Endodermal cell (in vitro differentiated cells): Measurements from ENCODE around the gene FAM81B. TPM values are rescaled to one million over a fixed set of nuclear protein-coding genes. Genes with fewer than 3 reads are reported as not detected.
A peak's percentile ranks its signal among the peaks of the same experiment; 100 is the strongest.
"Not testable (repeated sequence)": the region's sequence is repeated elsewhere in the genome, so short reads cannot be mapped to it uniquely, and the experiment has no call there.

Experiments
- DNase-seq: peaks from one replicate; pipeline ENCODE4 v3.0.0-alpha.2; 2017
- H3K27ac ChIP-seq: 2 replicates; pipeline ENCODE4 v1.5.1; 2013; ENCODE audit warnings: mild to moderate bottlenecking, low read depth, low read length, moderate library complexity
- H3K27me3 ChIP-seq: 2 replicates; pipeline ENCODE4 v1.6.1; 2013; ENCODE audit warnings: mild to moderate bottlenecking, low read length, moderate library complexity; ENCODE audit not compliant: insufficient read depth, control insufficient read depth, poor library complexity, severe bottlenecking
- H3K36me3 ChIP-seq: 2 replicates; pipeline ENCODE4 v1.7.0; 2013; ENCODE audit warnings: mild to moderate bottlenecking, low read length, moderate library complexity; ENCODE audit not compliant: control insufficient read depth, insufficient read depth
- H3K4me1 ChIP-seq: one replicate; pipeline ENCODE4 v1.7.0; 2013; ENCODE audit warnings: low read length; ENCODE audit not compliant: control insufficient read depth, insufficient read depth
- H3K4me3 ChIP-seq: 2 replicates; pipeline ENCODE4 v1.5.1; 2013; ENCODE audit warnings: mild to moderate bottlenecking, low read length, moderate library complexity
- H3K9ac ChIP-seq: 2 replicates; pipeline ENCODE4 v1.6.1; 2013; ENCODE audit warnings: mild to moderate bottlenecking, low read length, moderate library complexity; ENCODE audit not compliant: poor library complexity, severe bottlenecking; ENCODE audit errors: extremely low read depth
- H3K9me3 ChIP-seq: 2 replicates; pipeline ENCODE4 v1.6.1; 2013; ENCODE audit warnings: mild to moderate bottlenecking, low read length, moderate library complexity; ENCODE audit not compliant: control insufficient read depth
- H3K27ac Mint-ChIP-seq: 2 replicates; pipeline ENCODE4 v1.8.0; 2020; ENCODE audit warnings: mixed read lengths
- H3K27me3 Mint-ChIP-seq: 2 replicates; pipeline ENCODE4 v1.8.0; 2021; ENCODE audit warnings: mild to moderate bottlenecking, mixed read lengths; ENCODE audit not compliant: insufficient read depth
- H3K36me3 Mint-ChIP-seq: 2 replicates; pipeline ENCODE4 v1.8.0; 2020; ENCODE audit warnings: low read depth, mixed read lengths
- H3K4me1 Mint-ChIP-seq: 2 replicates; pipeline ENCODE4 v1.8.0; 2020; ENCODE audit warnings: mixed read lengths
- H3K4me3 Mint-ChIP-seq: 2 replicates; pipeline ENCODE4 v1.8.0; 2020; ENCODE audit warnings: mild to moderate bottlenecking, moderate library complexity, mixed read lengths
- H3K9me3 Mint-ChIP-seq: 2 replicates; pipeline ENCODE4 v1.8.0; 2020; ENCODE audit warnings: mild to moderate bottlenecking, mixed read lengths
- CTCF ChIP-seq: fragments of 200-600 bp; sonication (generic); conservative IDR thresholded peaks from 2 replicates; pipeline ENCODE4 v1.5.0; 2021; ENCODE audit warnings: antibody characterized with exemption, mild to moderate bottlenecking
- WGBS, 2 experiments: methylation state at CpG; one replicate each; pipeline versions ENCODE4 v1.1.5 to v1.1.7; 2013; ENCODE audit warnings: missing lambda C conversion rate in 2 of 2, mixed read lengths in 1 of 2; ENCODE audit not compliant: insufficient coverage in 1 of 2, insufficient read length in 1 of 2; 5-methylcytosine and 5-hydroxymethylcytosine counted together
- total RNA-seq, 2 donors: library from RNA; stranded (reverse); fragmentation: NEBNext Ultra II Directional in 1 of 2; extraction: Animal tissue kit (Norgen Biotek cat#: 25700) in 1 of 2; gene quantifications; 2 replicates in 1 of 2; 3 replicates in 1 of 2; pipeline ENCODE4 v1.2.1, GENCODE V29; 2021

Gene FAM81B
- total RNA-seq, 2 donors from 2014 or later: not detected

DNA sequence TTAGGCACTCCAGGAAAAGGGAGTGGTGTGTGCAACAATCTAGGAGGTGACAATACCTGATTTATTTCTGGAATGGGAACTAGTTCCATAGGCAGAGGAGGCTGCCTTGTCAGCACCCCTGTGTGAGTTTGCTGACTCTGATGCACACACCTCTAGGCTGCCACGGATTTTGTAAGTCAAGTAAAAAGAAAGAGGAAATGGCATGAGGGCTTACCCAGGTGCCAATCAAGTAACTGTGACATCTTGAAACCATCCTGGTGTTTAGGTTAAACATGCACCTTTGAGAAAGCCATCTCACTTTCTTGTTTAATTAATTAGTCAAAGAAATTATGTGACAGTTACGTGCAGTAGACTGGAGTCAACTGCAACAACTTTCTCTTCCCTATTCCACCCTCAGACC is 32.3 kb upstream of the FAM81B start:
- no peaks in the 10 kb centered on the region for H3K27me3 Mint-ChIP-seq
- H3K27ac ChIP-seq: no peak overlapping the region
- peaks cover 31% of the 10 kb centered on the region for H3K9me3 Mint-ChIP-seq
- no peak for TF ChIP-seq CTCF
- H3K9me3 ChIP-seq: peaks cover 10% of the 10 kb centered on the region
- H3K27ac Mint-ChIP-seq: no peak overlapping the region
- no peaks in the 10 kb centered on the region for H3K36me3 ChIP-seq
- H3K4me3 Mint-ChIP-seq: no peak overlapping the region
- WGBS, 2 experiments: 50 to 81% methylated on average over 1 to 2 of the region's 2 CpGs
- H3K4me1 ChIP-seq: no peaks in the 10 kb centered on the region
- H3K9ac ChIP-seq: no peak overlapping the region
- no peak overlapping the region for H3K4me3 ChIP-seq
- no peaks in the 10 kb centered on the region for H3K36me3 Mint-ChIP-seq
- peaks cover 17% of the 10 kb centered on the region for H3K4me1 Mint-ChIP-seq
- DNase-seq: no peak
- H3K27me3 ChIP-seq: no peaks in the 10 kb centered on the region

DNA sequence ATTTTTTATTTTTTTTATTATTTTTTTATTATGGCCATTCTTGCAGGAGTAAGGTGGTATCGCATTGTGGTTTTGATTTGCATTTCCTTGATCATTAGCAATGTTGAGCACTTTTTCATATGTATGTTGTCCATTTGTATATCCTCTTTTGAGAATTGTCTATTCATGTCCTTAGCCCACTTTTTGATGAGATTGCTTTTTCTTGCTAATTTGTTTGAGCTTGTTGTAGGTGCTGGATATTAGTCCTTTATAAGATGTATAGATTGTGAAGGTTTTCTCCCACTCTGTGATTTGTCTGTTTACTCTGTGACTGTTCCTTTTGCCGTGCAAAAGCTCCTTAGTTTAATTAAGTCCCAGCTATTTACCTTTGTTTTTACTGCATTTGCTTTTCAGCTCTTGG is 30.5 kb upstream of the FAM81B start:
- not testable (repeated sequence) for H3K27ac Mint-ChIP-seq, H3K36me3 Mint-ChIP-seq, H3K27ac ChIP-seq, H3K36me3 ChIP-seq, H3K4me3 Mint-ChIP-seq, H3K27me3 ChIP-seq, H3K4me1 ChIP-seq, DNase-seq, H3K27me3 Mint-ChIP-seq, H3K4me1 Mint-ChIP-seq, H3K9ac ChIP-seq, H3K4me3 ChIP-seq
- H3K9me3 ChIP-seq: peaks cover 20% of the 10 kb centered on the region
- H3K9me3 Mint-ChIP-seq: peaks cover 49% of the 10 kb centered on the region
- 90 to 95% methylated on average over 2 of the region's 2 CpGs for WGBS, 2 experiments

- H3K27ac Mint-ChIP-seq: no peak overlapping the region
- 86 to 87% methylated on average over 3 to 8 of the region's 8 CpGs for WGBS, 2 experiments
- no peak for TF ChIP-seq CTCF
- H3K4me1 ChIP-seq: no peaks in the 10 kb centered on the region
- no peaks in the 10 kb centered on the region for H3K27me3 Mint-ChIP-seq
- H3K36me3 ChIP-seq: no peaks in the 10 kb centered on the region
- H3K9me3 ChIP-seq: peaks cover 24% of the 10 kb centered on the region
- H3K27me3 ChIP-seq: no peaks in the 10 kb centered on the region
- DNase-seq: peak; percentile 45
- H3K36me3 Mint-ChIP-seq: no peaks in the 10 kb centered on the region
- no peak overlapping the region for H3K4me3 ChIP-seq
- no peak overlapping the region for H3K9ac ChIP-seq
- H3K9me3 Mint-ChIP-seq: peaks cover 55% of the 10 kb centered on the region
- no peak overlapping the region for H3K27ac ChIP-seq
- no peak overlapping the region for H3K4me3 Mint-ChIP-seq
- no peaks in the 10 kb centered on the region for H3K4me1 Mint-ChIP-seq
Measured at GRCh38 chr5:95365302-95366095, 25.7 kb upstream of the FAM81B start.
